Panc1 (cell line): ENCODE results near the gene NUFIP1.

ENCODE experiments used
- CTCF ChIP-seq: fragments of 450-650 bp; IDR thresholded peaks from 2 replicates; pipeline ENCODE4 v1.5.1; 2017; ENCODE audit warnings: mild to moderate bottlenecking
- POLR2AphosphoS5 ChIP-seq: IDR thresholded peaks from 2 replicates; pipeline ENCODE4 v1.6.1; 2012; ENCODE audit warnings: mild to moderate bottlenecking, low read depth, low read length, moderate library complexity
- TF ChIP-seq, protein P1 (sequence below), 2 experiments: IDR thresholded peaks; 2 replicates each; pipeline ENCODE4 v1.6.1; 2011 to 2012; ENCODE audit warnings: low read depth in 2 of 2, control low read depth in 1 of 2, low read length in 1 of 2, mild to moderate bottlenecking in 1 of 2, moderate library complexity in 1 of 2; ENCODE audit not compliant: insufficient read depth in 1 of 2

DNA sequence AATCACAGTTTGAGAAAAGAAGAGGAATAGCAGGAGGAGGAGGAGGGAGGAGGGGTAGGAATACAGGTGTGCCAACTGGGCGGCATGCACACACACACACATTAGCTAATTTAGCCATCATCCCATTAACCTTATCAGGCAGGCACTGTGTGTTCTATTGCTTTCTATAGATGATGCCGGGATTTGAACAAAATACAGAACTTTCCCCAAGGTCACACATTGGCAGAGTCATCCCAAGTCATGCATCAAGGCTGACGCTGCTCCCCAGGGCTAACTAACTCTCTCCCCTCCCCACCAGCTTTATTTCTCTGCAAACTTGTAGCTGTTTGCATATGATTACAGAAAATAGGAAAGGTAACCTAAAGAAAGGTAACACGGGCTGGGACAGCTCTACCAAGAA lies 83.0 kb downstream of the NUFIP1 start:
- TF ChIP-seq CTCF (no peak), POLR2AphosphoS5 (no peak)
- TF ChIP-seq, protein P1, sequence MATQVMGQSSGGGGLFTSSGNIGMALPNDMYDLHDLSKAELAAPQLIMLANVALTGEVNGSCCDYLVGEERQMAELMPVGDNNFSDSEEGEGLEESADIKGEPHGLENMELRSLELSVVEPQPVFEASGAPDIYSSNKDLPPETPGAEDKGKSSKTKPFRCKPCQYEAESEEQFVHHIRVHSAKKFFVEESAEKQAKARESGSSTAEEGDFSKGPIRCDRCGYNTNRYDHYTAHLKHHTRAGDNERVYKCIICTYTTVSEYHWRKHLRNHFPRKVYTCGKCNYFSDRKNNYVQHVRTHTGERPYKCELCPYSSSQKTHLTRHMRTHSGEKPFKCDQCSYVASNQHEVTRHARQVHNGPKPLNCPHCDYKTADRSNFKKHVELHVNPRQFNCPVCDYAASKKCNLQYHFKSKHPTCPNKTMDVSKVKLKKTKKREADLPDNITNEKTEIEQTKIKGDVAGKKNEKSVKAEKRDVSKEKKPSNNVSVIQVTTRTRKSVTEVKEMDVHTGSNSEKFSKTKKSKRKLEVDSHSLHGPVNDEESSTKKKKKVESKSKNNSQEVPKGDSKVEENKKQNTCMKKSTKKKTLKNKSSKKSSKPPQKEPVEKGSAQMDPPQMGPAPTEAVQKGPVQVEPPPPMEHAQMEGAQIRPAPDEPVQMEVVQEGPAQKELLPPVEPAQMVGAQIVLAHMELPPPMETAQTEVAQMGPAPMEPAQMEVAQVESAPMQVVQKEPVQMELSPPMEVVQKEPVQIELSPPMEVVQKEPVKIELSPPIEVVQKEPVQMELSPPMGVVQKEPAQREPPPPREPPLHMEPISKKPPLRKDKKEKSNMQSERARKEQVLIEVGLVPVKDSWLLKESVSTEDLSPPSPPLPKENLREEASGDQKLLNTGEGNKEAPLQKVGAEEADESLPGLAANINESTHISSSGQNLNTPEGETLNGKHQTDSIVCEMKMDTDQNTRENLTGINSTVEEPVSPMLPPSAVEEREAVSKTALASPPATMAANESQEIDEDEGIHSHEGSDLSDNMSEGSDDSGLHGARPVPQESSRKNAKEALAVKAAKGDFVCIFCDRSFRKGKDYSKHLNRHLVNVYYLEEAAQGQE (IDR thresholded peaks at IDR 0.05; ENCODE audit: insufficient read depth in 1 of 2, low read depth in 2 of 2, low read length in 1 of 2), result no peak
